ENCODE results near the gene KRTCAP3. TPM values are rescaled to one million over a fixed set of nuclear protein-coding genes. Genes with fewer than 3 reads are reported as not detected.

Gene KRTCAP3
- total and polyA plus RNA-seq, 2 of the 8 experiments (the other 6 are each of a cell fraction or from before 2014, with no cell fraction given): 55.4 to 72.5 TPM

- TF ChIP-seq CHD7 (IDR thresholded peaks at IDR 0.05; ENCODE audit: insufficient replicate concordance, low read length) (no peak), ATF2 (IDR thresholded peaks at IDR 0.05; ENCODE audit: low read length) (no peak), ZNF274 (IDR thresholded peaks at IDR 0.05; ENCODE audit: borderline replicate concordance, extremely low read depth, low read length) (no peak), TAF7 (optimal IDR thresholded peaks at IDR 0.05; ENCODE audit: borderline replicate concordance, low read depth, low read length) (no peak), KDM4A (IDR thresholded peaks at IDR 0.05; ENCODE audit: low read depth, low read length, severe bottlenecking) (no peak), RFX5 (IDR thresholded peaks at IDR 0.05; ENCODE audit: borderline replicate concordance, low read depth, low read length) (no peak)
These were observed 3.0 kb downstream of the KRTCAP3 start (continued) for GRCh38 chr2:27445155-27445554.
